ENCODE data around the gene LRRC32.
"Not testable (repeated sequence)": the region's sequence is repeated elsewhere in the genome, so short reads cannot be mapped to it uniquely, and the experiment has no call there.

Gene LRRC32

GRCh38 chr11:76654980-76655379 is 15.6 kb downstream of the LRRC32 start:
- intact Hi-C loops (cut with DNase I), result no loop called here
- DNase-seq, result peak in 3 of 10 donors; percentile 24 to 55 (median 40)

GRCh38 chr11:76654298-76654851 is 16.2 kb downstream of the LRRC32 start:
- peak in 3 of 10 donors; percentile 38 to 68 (median 43) for DNase-seq

DNA sequence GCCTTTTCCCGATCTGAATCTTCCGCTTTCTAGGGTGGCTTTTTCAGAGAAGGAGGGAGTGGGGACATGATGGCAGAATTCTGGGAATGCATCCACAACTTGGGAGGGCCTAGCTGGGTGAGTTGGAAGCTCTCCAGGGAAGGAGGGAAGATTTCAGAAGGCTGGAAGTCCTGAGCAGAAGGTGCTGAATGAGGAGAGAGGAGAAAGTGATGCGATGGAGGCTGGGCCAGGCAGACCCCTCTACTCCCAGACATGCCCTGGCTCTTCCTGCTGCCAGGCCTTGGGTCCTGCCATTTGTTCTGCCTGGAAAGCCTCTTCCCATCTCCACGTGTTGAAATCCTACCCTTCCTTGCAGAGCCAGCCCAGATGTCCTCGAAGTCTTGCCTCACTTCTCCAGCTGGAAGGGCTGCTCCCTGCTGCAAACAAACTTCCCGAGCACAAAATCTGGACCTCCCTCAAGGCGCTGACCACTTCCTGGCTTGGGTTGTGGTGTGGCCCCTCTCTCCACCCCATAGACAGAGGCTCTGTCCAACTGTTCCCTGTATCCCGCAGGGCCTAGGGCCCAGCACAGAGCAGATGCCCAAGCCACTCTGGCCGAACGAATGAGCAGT is 16.8 kb downstream of the LRRC32 start:
- DNase-seq, result peak in 3 of 10 donors; percentile 26 to 55 (median 26)
- intact Hi-C loops (cut with DNase I), result no loop called here

More at GRCh38 chr11:76654298-76654851, 16.2 kb downstream of the LRRC32 start:
- intact Hi-C loops (cut with DNase I), result no loop called here

DNA sequence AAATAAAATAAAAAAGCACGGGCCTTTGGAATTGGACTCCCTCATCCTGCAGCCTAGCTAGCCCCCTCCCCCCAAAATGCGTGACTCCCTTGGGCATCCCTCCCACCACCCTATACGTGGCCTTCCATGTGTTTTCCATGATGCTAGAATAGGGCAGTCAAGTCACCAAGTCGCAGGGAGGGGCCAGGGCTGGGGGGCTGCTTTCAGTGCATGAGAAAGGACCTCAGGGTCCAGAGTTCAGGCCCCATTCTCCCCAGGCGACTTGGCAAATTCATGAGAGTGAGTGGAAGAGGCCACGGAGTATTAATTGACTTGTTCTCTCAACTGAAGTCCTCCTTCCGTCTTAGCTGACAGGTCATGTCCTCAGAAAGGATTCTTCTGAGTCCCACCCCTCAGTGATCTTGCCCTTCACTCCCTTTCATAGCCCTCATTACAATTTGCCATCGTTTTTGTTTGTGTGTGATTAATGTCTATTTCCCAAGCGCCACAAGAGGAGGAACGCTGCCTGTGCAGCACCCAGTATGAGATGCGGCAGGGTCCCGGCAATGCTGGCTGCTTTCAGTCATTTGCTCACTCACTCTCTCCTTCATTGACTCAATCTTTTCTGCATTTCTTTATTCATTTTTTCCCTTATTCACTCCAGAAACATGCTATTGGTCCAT is 17.4 kb downstream of the LRRC32 start:
- peak in 1 of 10 donors; percentile 55 for DNase-seq
- intact Hi-C loops (cut with DNase I), result no loop called here

DNA sequence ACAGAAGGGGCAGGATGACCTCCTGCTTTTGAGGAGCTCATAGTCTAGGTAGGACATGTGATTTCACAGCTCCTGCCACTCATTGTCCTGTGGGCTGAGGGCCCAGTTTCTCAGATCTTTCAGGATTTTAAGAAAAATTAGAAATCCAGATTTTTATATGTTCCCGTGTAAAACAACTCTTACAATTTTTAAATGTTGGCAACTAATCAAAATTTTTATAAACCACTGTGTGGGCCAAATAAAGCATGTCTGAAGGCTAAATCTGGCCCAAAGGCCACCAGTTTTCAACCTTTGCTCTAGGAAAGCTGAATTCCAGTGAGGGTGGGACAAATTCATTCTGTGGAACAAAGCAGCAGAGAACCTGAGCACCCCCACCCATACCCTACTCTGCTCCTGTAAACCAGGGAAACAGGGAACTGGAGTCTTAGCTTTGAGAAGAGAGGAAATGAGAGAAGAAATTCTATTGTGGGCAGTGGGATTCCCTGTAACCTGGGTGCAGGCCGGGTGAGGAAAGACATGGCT is 20.6 kb downstream of the LRRC32 start:
- DNase-seq, result peak in 1 of 10 donors; percentile 25
- intact Hi-C loops (cut with DNase I), result no loop called here

- intact Hi-C loops (cut with DNase I), result no loop called here
- no peak for DNase-seq
These were observed 21.5 kb downstream of the LRRC32 start for GRCh38 chr11:76649011-76649410.

DNA sequence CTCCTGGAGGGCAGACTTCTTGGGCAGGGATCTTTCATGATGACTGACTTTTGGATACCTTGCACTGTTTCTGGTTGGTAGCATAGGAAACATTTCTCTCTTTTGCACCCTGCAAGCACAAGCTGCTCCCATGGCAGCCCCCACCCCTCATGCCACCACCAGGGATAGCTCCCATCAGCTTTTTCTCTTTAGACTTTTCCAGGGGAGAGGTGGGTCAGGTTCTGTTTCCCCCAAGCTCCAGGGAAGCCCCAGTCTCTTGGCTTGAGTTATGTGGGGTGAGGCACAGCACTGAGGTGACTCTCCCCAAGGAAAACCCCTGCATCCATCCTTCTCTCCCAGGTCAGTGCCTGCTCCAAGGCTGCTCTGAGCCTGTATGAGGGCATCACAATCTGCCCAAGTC is 22.5 kb downstream of the LRRC32 start:
- peak in 1 of 10 donors; percentile 33 for DNase-seq
- intact Hi-C loops (cut with DNase I), result no loop called here

DNA sequence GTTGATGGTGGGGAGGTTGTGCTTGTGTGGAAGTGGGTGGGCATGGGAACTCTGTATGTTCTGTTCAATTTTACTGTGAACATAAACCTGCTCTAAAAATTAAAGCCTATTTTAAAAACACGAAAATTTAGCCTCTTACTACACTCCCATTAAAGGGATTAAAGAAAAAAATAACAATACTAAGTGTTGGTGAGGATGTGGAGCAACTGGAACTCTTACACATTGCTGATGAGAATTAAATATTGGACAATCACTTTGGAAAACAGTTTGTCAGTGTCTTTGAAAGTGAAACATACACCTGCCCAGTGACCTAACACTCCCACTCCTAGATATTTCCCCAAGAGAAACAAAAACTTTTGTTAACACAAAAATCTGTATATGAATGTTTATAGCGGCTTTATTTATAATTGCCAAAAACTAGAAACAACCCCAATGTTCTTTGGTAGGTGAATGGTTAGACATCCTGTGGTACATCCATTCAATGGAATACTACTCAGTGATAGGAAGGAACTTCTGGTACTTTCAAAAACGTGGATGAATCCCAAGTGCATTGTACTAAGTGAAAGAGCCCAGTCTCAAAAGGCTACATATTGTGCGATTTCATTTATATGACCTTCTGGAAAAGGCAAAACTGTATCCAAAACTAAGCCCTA is 23.5 kb downstream of the LRRC32 start:
- no peak for DNase-seq
- intact Hi-C loops (cut with DNase I), result no loop called here

DNA sequence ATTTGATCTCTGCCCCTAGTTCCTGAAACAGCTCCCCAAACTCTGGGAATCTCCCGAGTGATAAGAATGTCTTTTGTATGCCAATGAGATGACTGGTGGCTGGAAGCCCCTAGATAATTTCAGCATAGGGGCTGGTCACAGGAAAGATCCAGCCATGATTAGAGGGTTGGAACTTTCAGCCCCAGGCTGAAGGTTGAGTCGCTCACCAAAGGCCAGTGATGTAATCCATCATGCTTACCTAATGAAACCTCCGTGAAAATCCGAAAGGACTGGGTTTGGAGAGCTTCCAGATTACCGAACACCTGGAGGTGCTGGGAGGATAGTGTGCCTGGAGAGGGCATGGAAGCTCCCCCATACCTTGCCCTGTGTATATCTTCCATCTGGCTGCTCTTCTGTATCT is 26.0 kb downstream of the LRRC32 start:
- DNase-seq, result no peak
- intact Hi-C loops (cut with DNase I), result no loop called here

GRCh38 chr11:76643711-76644110 is 26.8 kb downstream of the LRRC32 start:
- DNase-seq; intact Hi-C loops (cut with DNase I): not testable (repeated sequence)

DNA sequence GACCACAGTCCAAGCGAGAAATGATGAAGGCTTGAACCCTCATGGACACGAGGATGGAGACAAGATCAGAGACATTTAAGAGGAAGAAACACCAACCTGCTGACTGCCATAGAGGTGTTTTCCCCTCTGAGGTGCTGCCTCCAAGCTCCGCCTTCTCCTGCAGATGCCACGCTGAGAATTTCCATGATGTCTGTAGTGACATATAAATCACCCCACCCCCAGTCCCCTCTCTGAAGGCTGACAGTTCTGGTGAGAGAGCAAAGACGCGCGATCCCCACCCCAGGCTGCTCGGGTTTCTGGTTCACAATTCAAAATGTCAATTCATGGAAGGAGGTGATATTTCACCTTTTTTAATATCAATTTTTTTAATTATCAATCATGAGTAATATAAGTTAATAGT is 28.2 kb downstream of the LRRC32 start:
- DNase-seq, result peak in 1 of 10 donors; percentile 13
- intact Hi-C loops (cut with DNase I), result no loop called here

DNA sequence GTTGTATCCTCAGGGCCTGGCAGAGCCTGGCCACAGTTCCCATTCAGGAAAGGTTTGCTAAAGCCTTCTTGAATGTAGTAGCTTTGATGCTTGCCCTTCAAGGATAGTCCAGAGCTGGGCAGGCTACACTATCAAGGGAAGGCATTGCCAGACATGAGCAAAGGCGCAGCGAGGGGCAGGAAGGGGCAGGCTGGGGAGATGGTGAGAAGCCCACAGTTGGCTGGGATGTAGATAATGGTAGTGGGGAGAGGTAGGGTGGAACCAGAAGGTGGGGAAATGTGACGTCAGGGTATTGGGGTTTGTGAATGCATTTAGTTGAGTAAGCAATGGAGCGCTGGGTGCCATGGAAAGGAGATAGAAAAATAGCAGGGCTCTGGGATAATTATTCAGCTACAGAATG is 28.6 kb downstream of the LRRC32 start:
- peak in 1 of 10 donors; percentile 26 for DNase-seq
- intact Hi-C loops (cut with DNase I), result no loop called here

DNA sequence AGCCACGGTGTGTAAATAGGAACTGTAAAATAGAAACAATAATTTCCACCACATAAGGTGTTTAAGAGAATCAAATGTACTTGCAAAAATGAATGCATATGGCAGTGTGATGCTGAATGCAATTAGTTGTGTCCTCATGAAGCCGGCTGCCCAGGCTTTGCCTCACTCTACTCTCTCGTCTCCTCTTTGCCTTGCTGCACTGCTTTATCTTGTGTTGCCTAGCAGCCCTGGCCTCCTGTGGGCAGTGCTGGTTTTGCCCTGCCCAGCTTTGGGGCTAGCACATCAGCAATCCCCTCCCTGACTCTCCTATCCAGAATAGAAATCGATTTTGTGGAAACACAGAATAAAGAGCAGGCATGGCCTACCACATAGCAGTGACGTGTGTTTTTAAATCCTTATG is 30.0 kb downstream of the LRRC32 start:
- peak in 1 of 10 donors; percentile 14 for DNase-seq
- intact Hi-C loops (cut with DNase I), result no loop called here

DNA sequence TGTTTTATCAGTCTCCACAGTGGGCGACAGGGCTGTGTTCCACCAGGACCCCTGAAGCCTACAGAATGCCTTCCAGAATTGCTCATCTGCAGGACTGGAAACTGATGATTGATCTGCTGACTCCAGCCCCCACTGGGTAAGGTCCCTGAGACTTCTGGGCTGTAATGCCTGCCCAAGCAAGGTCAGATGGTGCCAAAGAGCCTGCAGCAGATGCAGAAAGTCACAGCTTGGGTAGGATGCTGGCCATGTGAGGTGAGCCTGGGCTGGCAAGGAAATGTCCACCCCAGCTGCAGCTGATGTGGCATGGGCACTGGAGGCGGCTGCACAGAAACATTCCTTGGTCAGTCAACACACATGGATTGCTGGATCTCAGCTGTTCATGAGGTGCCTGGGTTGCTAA is 30.9 kb downstream of the LRRC32 start:
- peak in 1 of 10 donors; percentile 62 for DNase-seq
- intact Hi-C loops (cut with DNase I), result no loop called here

GRCh38 chr11:76638270-76639197 is 32.0 kb downstream of the LRRC32 start:
- intact Hi-C loops (cut with DNase I), result no loop called here
- peak in 2 of 10 donors; percentile 19 to 38 for DNase-seq

- intact Hi-C loops (cut with DNase I), result no loop called here
- DNase-seq, result peak in 2 of 10 donors; percentile 61 to 81
These were observed 32.9 kb downstream of the LRRC32 start for GRCh38 chr11:76637491-76638269.

GRCh38 chr11:76636826-76637460 is 33.6 kb downstream of the LRRC32 start:
- intact Hi-C loops (cut with DNase I), result no loop called here

DNA sequence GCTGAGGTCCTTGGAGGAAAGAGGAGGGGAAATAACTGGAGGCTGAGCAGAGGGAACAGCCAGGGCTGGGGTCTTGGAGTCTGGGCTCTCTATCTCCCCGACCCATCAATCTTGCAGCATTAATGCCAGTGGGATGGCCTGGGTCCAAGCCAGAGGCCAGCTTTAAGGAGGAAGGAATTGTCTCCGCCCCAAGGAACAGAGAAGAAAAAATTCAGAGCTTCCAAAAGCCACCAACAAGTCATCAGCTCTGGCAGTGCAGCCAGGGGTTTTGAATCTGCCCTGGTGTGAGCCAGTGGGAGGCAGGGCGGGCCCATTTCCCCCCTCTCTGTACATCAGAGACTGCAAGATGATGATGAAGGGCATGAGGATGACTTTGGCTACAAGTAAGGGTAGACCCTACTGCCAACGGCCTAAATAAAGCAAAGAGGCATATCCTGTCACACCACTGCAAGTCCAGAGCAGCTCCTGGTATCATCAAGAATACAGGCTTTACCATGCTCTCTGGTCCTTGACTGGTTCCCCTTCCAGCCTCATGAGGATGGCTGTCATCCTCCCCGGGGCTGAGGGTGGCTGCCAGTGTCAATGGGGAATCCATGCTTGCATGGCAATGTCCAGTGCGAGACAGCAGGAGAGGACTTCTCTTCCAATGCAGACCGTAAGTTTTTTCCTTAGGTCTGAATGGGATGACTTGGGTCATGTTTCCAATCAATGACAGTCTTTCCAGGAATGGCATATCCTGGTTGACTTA is 34.4 kb downstream of the LRRC32 start:
- intact Hi-C loops (cut with DNase I), result no loop called here
- DNase-seq, result peak in 1 of 10 donors; percentile 31

More at GRCh38 chr11:76636826-76637460, 33.6 kb downstream of the LRRC32 start:
- DNase-seq, result peak in 2 of 10 donors; percentile 30 to 53
